HK-2 (cell line): Measurements from ENCODE around the gene GOLGA8J.
A peak's percentile ranks its signal among the peaks of the same experiment; 100 is the strongest.
"Not testable (repeated sequence)": the region's sequence is repeated elsewhere in the genome, so short reads cannot be mapped to it uniquely, and the experiment has no call there.

Experiments
- DNase-seq: peaks from one replicate; pipeline ENCODE4 v3.0.0-alpha.2; 2018; ENCODE audit not compliant: unreplicated experiment

The GOLGA8J gene, protein sequence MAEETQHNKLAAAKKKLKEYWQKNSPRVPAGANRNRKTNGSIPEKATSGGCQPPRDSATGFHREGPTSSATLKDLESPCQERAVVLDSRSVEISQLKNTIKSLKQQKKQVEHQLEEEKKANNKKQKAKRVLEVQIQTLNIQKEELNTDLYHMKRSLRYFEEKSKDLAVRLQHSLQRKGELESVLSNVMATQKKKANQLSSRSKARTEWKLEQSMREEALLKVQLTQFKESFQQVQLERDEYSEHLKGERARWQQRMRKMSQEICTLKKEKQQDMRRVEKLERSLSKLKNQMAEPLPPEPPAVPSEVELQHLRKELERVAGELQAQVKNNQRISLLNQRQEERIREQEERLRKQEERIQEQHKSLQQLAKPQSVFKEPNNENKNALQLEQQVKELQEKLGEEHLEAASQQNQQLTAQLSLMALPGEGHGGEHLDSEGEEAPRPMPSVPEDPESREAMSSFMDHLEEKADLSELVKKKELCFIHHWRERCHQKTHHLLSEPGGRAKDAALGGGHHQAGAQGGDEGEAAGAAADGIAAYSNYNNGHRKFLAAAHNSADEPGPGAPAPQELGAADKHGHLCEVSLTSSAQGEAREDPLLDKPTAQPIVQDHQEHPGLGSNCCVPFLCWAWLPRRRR

DNA sequence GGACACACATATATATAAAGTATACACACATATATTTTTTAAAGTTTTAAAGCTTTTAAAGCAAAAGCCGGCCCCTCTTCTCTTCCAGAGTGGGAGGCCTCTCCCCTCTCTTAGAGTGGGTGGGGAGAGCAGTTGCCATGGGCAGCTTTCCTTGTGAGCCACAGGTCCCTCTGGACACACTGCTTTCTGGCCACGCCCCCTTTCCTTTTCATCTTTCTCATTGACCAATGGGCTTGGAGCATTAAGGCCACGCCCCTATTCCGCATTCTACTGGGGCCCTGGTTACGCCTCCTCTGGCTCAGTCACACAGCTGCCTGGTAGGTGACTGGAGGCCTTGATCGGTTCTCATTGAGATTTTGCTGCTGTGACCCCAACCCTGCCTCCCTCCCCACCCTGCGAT lies at the start of gene GOLGA8J:
TSS of gene GOLGA8J (plus strand) at position 301 of the 400 bp plus-strand sequence. CDS start at position 399, 98 bp downstream.
- not testable (repeated sequence) for DNase-seq

DNA sequence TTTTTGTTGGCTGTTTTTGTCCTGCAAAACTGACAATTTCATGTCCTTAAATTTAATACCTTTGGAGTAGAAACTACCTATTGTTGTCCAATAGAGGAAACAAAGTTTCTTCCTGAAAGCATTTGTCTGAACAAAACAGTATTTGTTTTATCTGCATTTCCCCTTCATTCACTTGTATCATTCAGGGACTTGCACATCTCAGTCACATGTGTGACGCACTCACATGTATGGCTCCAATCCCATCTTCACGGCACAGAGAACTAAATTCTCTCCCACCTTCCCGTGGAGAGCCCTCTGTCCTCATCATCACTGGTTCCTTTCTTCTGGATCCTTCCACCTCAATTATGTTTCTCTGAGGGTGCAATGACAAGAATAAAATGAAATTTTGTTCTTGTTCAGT lies 49.5 kb upstream of the GOLGA8J start:
- no peak for DNase-seq

DNA sequence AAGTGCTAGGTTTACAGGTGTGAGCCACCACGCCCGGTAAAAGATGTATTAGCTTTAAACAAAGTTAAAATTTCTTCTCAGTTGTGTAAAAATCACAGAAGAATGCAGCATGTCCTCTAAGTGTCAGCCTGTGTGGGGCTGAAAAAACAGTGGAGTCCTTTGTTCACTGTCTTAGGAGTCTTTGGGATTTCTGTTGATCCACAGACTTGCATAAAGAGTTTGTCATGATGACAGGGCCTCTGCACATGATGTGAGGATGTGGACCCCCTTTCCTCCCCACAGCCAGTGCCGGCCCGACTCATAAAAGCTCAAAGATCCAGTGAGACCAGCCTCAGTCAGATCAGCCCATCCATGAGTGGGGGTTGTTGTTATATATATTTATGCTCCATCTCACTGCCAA lies 49.0 kb upstream of the GOLGA8J start:
- DNase-seq = no peak

DNA sequence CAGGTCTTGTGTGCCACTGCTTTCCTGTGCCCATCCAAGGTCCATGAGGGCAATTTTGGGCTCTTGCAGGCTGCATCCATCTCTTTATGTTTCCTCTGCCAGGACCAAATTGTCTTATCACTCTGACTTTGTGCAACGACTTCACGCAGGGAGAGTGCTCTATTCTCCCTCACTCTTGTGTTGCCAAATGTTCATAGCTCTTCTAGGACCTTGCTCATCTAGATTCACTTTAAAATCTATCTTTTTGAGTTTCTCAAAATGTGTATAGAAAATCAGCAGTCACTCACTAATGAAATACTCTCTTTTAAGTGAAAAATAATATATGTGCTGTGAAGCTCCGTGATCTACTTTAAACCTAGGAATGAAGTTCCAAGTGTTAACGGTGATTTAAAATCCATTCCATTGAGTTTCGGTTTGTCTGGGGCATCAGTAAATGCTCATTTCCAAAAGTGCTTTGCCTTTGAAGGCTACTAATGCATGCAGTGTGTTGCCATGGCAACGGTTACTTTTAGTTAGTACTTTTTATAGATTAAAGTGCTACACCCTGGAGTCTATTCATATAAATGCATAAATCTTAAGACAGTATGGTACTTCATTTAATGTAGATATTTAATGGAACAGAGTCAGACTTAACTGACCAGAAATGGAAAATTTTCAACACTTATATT lies 46.6 kb upstream of the GOLGA8J start:
- DNase-seq = no peak

DNA sequence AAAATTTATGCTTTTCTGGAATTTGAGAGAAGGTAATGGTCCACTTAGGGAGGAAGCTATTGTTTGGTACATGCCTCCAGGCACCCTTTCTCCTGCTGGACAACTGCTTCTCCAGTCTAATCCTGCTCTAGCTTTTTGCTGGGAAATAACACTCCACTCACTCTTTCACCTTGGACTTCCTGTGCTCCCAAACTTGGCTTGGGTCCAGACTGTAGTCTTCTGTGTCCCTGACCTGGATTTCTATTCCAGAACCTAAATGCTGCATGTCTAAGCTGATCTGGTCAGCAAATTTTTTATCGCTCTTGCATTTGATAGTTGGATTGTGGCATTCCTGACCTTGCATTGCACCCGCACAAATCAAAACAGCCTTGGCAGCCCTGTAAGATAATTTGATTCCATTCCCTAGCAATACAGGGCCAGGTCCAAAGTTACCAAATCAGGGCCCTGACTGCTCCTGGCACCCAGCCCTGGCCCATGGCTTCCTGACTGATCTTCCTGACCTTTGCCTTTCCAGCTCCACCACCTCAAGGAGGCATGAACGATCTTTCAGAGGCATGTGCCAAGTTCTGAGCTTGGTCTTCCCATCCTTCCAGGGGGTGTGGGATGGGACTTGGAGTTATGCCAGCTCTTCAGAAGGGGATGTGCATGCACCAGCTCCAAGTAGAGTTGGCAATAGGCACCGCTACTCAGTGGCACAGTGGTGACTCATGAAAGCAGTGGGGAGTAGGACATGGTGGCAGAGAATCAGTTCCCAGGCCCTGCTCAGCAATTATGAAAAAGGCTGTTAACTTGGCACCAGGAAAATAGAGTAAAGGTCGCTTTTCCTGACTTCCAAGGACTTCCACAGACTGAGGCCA lies 43.9 kb upstream of the GOLGA8J start:
- no peak for DNase-seq

DNA sequence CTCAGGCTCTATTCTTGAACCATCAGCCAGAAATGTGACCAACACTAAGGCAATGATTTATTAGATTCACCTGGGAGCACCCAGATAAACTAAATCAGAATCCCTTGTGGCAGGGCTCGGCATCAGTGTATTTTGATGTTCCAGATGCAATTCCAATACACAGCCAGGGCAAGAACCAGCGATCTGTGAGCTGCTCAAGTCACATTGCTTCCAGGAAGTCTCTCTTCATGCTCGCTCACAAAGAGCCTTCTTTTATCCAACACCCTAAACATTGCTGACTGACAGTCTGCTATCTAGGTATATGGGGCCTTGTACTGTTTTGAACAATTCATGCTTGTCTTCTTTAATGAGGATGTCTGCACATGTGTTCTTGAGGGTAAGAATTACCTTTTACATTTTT lies 40.9 kb upstream of the GOLGA8J start:
- no peak for DNase-seq

DNA sequence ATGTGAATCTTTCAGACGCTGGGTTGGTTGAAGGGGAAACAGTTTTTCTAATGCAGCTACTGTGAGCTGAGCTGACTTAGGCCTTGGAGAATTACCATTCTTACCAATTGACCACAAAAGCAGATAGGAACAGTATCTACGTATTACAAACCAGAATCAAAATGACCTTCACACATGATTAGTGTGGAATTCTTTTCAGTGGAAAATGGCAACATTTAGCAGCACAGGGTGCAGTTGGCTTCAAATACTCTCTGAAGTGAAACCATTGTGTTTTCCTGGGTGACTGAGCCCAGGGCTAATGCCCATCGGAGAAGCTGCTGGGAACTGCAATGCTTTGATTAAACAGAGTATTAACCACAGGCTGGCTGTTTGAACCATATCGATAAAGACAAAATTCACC lies 40.2 kb upstream of the GOLGA8J start:
- DNase-seq = no peak

DNA sequence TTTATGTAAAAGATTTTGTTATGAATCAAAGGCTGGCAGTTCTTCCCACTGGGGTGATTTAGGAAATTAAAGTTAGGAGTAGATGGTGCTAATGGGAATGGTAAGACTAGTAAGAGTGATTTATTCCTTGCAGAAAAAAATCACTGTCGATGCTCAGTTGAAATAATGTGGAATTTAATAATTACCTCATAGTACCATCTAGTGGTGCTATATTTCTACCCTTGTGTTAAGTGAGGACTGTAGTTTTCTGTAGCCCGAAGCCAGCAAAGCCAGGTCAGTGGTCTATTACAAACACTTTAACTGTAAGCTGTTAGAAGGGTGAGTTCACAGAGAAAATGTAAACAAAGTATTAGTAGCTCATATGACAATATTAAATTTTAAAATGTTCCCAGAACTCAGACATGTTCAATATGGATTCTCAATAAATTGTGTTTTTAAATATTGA lies 39.5 kb upstream of the GOLGA8J start:
- no peak for DNase-seq

DNA sequence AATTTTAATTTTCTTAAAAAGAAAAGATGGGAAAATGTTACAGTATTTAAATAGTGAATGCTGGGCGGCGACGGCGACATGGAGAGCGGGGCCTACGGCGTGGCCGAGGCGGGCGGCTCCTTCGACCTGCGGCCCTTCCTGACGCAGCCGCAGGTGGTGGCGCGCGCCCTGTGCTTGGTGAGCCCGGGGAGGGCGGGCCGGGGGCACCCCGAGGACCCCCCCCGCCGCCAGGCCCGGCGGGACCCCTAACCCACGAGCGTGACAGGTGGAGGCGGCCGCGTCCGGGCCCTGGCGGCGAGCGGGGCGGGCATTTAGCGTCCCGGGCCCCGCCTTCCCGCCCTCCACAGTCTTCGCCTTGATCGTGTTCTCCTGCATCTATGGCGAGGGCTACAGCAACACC lies 38.4 kb upstream of the GOLGA8J start:
- no peak for DNase-seq

DNA sequence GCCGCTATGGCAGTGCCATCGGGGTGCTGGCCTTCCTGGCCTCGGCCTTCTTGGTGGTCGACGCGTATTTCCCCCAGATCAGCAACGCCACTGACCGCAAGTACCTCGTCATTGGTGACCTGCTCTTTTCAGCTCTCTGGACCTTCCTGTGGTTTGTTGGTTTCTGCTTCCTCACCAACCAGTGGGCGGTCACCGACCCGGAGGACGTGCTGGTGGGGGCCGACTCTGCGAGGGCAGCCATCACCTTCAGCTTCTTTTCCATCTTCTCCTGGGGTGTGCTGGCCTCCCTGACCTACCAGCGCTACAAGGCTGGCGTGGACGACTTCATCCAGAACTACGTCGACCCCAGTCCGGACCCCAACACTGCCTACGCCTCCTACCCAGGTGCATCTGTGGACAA lies 37.9 kb upstream of the GOLGA8J start:
- DNase-seq = not testable (repeated sequence)

DNA sequence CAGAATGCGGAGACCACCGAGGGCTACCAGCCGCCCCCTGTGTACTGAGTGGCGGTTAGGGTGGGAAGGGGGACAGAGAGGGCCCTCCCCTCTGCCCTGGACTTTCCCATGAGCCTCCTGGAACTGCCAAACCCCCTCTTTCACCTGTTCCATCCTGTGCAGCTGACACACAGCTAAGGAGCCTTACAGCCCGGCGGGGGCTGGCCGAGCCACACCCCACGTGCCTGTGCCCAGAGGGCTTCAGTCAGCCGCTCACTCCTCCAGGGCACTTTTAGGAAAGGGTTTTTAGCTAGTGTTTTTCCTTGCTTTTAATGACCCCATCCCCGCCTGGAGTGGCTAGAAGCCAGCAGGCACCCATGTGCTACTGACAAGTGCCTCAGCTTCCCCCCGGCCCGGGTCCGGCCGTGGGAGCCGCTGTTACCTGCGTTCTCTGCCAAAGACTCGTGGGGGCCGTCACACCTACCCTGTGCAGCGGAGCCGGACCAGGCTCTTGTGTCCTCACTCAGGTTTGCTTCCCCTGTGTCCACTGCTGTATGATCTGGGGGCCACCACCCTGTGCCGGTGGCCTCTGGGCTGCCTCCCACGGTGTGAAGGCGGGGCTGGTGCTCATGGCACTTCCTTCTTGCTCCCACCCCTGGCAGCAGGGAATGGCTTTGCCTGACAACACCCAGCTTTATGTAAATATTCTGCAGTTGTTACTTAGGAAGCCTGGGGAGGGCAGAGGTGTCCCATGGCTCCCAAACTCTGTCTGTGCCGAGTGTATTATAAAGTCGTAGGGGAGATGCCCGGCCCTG lies 37.3 kb upstream of the GOLGA8J start:
- DNase-seq = not testable (repeated sequence)

DNA sequence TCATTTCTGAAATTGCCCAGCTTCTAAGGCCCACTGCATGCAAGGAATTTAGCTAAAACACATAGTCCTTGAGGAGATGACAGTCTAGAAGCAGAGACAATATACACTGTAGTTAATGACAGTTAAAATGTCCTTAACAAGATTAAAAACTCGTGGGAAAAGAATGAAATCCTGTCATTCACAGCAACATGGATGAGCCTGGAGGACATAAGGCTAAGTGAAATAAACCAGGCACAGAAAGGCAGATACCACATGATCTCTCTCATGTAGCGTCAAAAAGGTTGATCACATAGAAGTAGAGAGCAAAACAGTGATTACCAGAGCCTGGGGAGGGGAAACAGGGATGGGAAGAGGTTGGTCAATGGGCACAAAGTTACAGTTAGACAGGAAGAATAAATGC lies 36.3 kb upstream of the GOLGA8J start:
- no peak for DNase-seq

DNA sequence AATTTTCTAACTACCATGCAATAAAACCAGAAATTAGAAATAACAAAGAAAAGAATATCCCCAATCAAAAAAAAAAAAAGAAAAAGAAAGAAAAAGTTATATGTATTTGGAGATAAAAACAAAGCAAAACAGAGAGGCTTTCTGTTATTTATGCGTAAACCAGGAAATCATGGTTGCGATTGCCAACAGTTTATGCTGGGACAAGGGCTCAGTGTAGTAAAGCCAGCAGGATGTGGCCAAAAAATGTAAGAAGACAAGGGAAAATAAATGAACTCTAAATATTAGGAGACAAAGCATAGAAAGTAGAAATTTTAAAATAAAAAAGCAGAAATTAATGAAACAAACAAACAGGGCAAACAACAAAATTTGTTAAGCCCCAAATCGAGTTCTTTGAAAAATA lies 27.2 kb upstream of the GOLGA8J start:
- no peak for DNase-seq

DNA sequence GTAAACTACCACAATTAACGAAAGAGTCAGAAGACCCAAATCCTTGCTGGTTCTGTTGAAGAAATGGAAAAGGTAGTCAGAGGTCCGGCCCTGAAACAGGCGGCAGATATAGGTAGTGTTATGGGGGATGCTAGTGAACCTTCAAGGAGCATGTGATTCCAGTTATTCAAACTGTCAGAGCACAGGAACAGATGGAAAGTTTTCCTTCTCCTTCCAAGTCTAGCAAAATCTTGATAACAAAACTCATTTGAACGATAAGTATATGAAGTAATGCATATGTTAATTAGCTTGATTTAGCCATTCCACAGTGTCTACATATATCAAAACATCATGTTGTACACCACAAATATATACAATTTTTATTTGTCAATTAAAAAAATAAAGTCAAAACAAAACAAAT lies 26.6 kb upstream of the GOLGA8J start:
- no peak for DNase-seq

DNA sequence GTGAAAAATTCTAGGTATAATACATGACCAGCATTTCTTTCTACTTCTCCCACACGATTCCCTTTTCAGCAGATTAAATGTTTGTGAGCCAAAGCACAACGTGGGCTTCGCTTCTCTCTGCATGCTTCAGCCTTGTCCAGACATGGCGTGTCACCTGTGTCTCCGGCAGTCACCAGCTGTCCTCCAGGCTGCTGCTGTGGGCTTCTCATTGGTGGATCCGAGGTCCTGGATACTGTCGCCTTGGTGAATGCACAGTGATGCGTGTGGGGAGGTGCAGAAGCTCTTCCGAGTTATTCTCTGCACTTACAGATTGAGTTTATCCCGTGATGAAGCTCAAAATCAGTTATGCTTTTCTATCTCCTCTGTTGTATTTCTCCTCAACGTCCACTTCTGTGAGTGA lies 23.0 kb upstream of the GOLGA8J start:
- DNase-seq = no peak

DNA sequence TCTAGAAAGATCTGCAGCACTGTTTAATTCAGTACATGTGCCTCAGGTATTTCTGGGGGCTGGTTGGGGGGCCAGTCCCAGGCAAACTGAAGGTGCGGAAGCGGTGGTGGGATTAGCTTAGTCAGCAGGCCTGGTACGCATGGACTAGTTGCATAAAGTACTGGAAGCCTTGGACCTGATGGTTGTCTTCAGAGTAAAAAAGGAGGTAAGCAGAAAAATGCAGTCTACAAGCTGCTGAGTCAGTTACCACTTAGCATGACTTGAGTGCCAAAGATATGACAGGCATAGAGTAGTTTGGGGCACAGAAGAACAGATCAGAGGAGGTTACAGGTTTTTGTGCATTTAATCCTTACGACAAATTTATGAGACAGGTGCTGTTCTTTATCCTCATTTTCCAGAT lies 19.9 kb upstream of the GOLGA8J start:
- DNase-seq = no peak

DNA sequence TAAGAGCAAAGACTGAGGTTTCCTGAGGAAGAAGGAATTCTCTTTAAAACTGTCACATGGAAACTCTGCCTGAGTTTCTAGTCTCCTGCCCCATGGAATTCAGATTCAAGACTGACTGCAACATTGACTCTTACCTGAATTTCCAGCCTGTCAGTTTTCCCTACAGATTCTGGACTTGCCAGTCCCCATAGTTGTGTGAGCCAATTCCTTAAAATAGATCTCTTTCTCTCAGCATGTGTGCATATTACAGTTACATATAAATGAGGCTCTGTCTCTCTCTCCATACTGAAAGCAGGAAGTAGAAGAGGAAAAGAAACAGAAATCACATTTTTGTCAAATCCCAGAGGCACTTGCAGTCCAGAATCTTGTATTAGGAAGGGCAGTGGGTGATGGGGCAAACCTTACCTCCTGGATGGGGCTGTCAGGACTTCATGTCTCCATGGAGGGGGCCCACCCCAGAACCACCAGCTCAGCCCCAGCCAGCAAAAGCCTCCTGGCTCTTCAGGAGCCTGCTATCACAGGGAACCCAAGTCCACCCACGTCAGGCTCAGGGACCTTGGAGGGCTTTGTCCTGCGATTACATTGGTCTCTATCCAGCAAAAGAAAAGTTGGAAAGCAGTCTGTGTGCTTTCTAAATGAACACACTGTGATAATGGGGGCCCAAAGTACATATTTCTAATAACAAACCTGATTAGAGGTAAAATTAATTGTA lies 18.8 kb upstream of the GOLGA8J start:
- DNase-seq = no peak

DNA sequence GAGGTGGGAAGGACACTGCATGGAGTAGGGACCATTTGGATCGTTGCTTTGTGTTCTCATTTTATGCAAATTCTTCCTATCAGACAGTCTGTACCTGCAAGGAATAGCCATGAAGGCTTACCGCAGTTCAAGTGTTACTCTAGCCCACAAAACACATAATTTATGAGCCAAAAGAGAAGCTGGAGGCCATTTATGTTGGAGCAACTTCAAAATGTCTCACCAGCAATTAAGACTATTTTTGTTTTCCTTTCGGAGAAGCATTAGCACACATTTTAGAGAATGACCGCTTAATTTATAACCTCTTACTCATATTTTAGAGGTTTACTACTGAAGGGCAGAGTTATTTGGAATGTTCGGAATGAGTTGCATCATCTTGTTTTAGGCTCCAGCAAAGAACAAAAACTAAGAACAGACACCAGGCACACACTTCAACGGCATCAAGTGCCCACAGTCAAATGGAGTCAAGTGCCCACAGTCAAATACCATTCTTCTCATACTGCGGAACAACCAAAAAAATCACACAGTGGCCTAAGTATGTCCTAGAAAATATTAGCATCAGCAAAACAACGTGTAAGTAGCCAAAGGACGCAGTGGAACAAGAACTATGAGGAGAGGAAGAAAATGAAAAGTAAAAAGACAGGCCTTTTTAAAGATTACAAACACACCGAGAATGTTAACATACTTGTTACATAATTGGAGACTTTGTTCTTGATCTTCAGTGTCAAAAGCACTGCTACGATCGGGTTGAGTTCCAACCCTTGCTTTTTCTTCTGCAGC lies 17.5 kb upstream of the GOLGA8J start:
- DNase-seq = peak; percentile 27

DNA sequence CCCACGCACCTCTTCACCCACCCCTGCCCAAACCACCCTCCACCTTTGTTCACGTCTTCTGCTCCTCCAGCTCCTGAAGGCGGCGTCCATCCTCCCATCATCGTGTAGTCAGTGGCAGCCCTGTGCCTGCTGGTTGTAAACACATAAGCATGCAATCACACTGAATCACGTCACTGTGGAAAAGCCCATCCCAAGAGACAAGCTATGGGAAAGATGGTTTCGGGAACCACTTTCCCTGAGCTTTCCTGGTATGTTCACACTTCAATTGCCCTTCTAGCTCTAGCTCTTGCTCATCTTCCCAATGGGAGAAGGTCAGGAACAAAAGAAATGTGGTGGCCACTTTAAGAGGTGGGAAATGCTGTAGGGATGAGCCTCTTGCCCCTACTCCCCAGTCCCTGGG lies 14.4 kb upstream of the GOLGA8J start:
- no peak for DNase-seq

DNA sequence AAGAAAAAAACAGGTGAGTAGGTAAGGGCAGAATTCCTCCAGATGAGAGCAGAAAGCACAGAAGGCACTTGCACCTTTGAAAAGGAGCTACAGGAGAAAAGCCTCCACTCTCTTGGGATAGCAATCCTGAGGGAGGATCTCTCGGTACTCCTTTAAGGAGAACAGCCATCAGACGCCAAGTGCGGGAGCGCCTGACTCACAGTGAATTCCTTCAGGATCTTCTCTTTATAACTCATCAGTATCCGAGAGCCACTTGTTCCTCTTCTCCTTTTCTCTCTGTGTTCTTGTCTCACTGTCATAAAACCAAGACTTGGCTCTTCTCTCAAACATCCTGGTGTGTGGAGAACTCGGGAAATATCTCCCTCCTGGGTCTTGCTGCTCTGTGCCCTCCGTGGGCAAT lies 10.1 kb upstream of the GOLGA8J start:
- no peak for DNase-seq
